ENCODE results near the gene LPCAT3.

DNA sequence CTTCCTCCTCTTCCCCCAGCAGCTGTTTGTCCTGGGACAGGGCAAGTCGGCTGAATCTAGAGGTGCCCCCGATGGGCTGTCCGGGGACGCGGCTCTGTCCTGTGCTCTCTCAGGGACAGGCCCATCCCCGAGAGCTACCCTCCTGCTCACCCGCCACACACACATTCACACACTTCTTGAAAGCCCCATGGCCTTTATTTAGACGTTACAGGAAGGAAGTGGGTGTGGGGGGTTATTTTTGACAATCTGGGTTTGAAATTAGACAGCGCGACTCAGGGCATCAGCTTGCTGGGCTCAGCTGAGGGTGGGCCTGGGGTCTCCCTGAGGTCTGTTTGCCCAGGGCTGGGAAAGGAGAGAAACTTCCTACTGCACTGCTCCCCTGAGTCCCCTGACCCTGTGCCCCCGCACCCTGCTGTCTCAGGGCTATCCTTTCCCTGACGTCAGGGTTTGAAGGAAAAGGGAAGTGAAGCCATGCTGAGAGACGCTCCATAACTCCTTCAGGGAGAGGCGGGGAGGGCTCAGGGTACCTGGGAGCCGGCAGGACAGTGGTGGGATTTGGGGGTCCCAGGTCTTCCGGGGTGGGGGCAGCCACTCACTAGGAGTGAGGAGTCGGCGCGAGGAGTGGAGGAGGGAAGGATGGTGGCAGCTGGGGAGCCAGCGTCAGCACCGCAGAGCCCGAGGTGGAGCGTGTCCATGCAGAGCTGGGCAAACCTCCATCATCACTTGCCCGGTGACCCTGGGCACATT lies 59.0 kb downstream of the LPCAT3 start:
- TF ChIP-seq ZNF621 (tag by site-specific recombination; IDR thresholded peaks at IDR 0.05) (no peak), YY1 (tag by site-specific recombination; IDR thresholded peaks at IDR 0.05) (no peak), PRDM1 (tag by site-specific recombination; IDR thresholded peaks at IDR 0.05) (no peak), ZNF510 (tag by site-specific recombination; IDR thresholded peaks at IDR 0.05; ENCODE audit: insufficient replicate concordance) (no peak), ZNF121 (tag by site-specific recombination; IDR thresholded peaks at IDR 0.05) (no peak), ZNF416 (tag by site-specific recombination; IDR thresholded peaks at IDR 0.05) (no peak), MYNN (tag by site-specific recombination; IDR thresholded peaks at IDR 0.05; ENCODE audit: borderline replicate concordance) (no peak), ZNF274 (IDR thresholded peaks at IDR 0.05; ENCODE audit: low read length) (no peak), ZNF274 (tag by site-specific recombination; IDR thresholded peaks at IDR 0.05; ENCODE audit: borderline replicate concordance) (no peak), SALL2 (tag by site-specific recombination; IDR thresholded peaks at IDR 0.05; ENCODE audit: borderline replicate concordance) (no peak), KLF7 (tag by site-specific recombination; IDR thresholded peaks at IDR 0.05; ENCODE audit: borderline replicate concordance) (no peak), ZNF514 (tag by site-specific recombination; IDR thresholded peaks at IDR 0.05) (no peak), ZNF433 (tag by site-specific recombination; IDR thresholded peaks at IDR 0.05; ENCODE audit: low read depth) (no peak)
- TF ChIP-seq, protein P1, sequence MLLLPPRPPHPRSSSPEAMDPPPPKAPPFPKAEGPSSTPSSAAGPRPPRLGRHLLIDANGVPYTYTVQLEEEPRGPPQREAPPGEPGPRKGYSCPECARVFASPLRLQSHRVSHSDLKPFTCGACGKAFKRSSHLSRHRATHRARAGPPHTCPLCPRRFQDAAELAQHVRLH (tag by site-specific recombination; IDR thresholded peaks at IDR 0.05): no peak
- TF ChIP-seq, protein P2, sequence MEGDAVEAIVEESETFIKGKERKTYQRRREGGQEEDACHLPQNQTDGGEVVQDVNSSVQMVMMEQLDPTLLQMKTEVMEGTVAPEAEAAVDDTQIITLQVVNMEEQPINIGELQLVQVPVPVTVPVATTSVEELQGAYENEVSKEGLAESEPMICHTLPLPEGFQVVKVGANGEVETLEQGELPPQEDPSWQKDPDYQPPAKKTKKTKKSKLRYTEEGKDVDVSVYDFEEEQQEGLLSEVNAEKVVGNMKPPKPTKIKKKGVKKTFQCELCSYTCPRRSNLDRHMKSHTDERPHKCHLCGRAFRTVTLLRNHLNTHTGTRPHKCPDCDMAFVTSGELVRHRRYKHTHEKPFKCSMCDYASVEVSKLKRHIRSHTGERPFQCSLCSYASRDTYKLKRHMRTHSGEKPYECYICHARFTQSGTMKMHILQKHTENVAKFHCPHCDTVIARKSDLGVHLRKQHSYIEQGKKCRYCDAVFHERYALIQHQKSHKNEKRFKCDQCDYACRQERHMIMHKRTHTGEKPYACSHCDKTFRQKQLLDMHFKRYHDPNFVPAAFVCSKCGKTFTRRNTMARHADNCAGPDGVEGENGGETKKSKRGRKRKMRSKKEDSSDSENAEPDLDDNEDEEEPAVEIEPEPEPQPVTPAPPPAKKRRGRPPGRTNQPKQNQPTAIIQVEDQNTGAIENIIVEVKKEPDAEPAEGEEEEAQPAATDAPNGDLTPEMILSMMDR (tag by site-specific recombination; IDR thresholded peaks at IDR 0.05): no peak

All from HEK293 (cell line).